Stimulated activated CD8-positive, alpha-beta memory T cell treated with anti-CD3 and anti-CD28 coated beads, Interleukin-7, amount 100 ng/mL, for 4 hours (primary cell): ENCODE measurements around the gene SALL4.

ENCODE experiments used
- DNase-seq, 2 donors: peaks; one replicate each; pipeline ENCODE4 v3.0.0-alpha.2; 2020; ENCODE audit warnings: low read depth in 2 of 2

The SALL4 gene

DNA sequence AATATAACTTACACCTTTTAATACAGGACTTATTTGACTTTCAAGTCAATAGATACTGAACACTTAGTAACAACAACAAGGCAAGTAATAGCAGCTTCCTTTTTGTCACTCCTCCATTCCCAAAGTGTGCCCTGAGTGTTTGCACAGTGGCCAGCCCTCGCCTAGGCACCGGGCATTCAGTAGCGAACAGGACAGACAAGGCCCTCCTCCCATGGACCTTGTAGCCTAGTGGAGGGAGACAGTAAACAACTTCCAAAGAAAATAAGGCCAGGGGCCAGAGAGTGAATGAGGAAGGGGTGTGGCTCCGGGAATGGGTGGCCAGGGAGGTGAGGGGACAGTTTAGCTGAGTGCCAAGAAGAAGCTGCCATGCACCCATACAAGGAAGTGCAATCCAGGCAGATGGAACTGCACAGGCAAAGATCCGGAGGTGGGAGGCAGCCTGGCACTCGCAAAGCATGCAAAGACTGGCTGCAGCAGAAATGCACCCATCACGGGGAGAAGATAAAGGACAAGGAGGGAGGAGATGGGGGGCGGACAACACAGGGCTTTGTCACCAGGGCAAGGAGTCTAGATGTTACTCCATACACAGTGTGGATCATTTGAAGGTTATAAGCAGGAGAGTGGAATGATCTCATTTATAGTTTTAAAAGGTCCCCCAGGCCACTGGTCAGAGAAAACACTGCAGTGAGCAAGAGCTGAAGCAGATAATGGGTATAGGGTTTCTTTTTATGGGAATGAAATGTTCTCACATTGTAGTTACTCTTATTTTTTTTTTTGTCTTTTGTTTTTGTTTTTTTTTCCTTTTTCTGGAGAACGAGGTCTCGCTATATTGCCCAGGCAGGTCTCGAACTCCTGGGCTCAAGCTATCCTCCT, 66.4 kb downstream of the SALL4 start:
- DNase-seq: no peak

- DNase-seq: no peak
Observed at GRCh38 chr20:51734876-51735720, 67.2 kb downstream of the SALL4 start.

DNA sequence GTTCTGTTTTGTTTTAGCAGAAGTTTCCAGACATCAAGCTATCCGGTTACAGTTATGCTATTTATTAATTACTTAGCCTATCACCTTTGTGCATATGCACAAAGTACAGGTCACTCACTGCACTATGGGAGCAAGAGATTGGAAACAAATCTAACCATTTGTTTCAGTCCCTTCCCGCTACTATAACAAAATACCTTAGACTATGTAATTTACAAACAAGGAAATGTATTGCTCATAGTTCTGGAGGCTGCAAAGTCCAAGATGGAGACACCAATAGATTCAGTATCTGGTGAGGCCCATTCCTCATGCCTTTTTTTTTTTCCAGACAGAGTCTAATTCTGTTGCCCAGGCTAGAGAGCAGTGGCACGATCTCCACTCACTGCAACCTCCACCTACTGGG, 69.3 kb downstream of the SALL4 start:
- DNase-seq: no peak
